ENCODE measurements around the gene FAM3B.

GRCh38 chr21:41327753-41328152 lies 11.2 kb downstream of the FAM3B start:
- no peak for TF ChIP-seq CTCF (IDR thresholded peaks at IDR 0.05; ENCODE audit: poor library complexity)
- no peak for TF ChIP-seq EZH2 (IDR thresholded peaks at IDR 0.05; ENCODE audit: borderline replicate concordance)
